H1 (cell line): ENCODE data around the gene CNOT3.

ENCODE experiments used
- BRCA1 ChIP-seq: IDR thresholded peaks from 2 replicates; pipeline ENCODE4 v1.6.1; 2012; ENCODE audit warnings: low read depth, low read length, improper control_type of control experiment
- CHD7 ChIP-seq: fragments of 300-600 bp; sonication (generic); IDR thresholded peaks from 2 replicates; pipeline ENCODE4 v1.7.1; 2012; ENCODE audit warnings: low read length, moderate library complexity, mild to moderate bottlenecking, inconsistent platforms; ENCODE audit not compliant: insufficient replicate concordance
- CTCF ChIP-seq, 3 experiments: IDR thresholded peaks; 1 replicate in 2 of 3; 2 replicates in 1 of 3; pipeline versions ENCODE4 v1.5.1 to v1.6.1; 2011; ENCODE audit warnings: low read length in 3 of 3, mild to moderate bottlenecking in 3 of 3, inconsistent platforms in 2 of 3, low read depth in 1 of 3, moderate library complexity in 1 of 3; ENCODE audit not compliant: insufficient read depth in 1 of 3; ENCODE audit errors: control extremely low read depth in 1 of 3
- EZH2 ChIP-seq: fragments of 200-600 bp; sonication (generic); IDR thresholded peaks from 2 replicates; pipeline ENCODE4 v1.7.1; 2012; ENCODE audit warnings: low read depth, mild to moderate bottlenecking, moderate library complexity, low read length, inconsistent platforms; ENCODE audit not compliant: severe bottlenecking
- JUN ChIP-seq: IDR thresholded peaks from 2 replicates; pipeline ENCODE4 v1.6.1; 2011; ENCODE audit warnings: low read depth, mild to moderate bottlenecking, improper control_type of control experiment, low read length
- POLR2AphosphoS5 ChIP-seq: IDR thresholded peaks from 2 replicates; pipeline ENCODE4 v1.6.1; 2011; ENCODE audit warnings: low read depth, low read length
- RBBP5 ChIP-seq: IDR thresholded peaks from 2 replicates; pipeline ENCODE4 v1.7.1; 2012; ENCODE audit warnings: low read depth, mild to moderate bottlenecking, inconsistent platforms, low read length, moderate library complexity, borderline replicate concordance
- TAF7 ChIP-seq: optimal IDR thresholded peaks from 2 replicates; pipeline ENCODE3; 2011; ENCODE audit warnings: low read depth, mild to moderate bottlenecking, inconsistent platforms, low read length, moderate library complexity, borderline replicate concordance
- YY1 ChIP-seq: IDR thresholded peaks from 2 replicates; pipeline ENCODE4 v1.6.1; 2011; ENCODE audit warnings: low read depth, mild to moderate bottlenecking, low read length

- no peak for TF ChIP-seq CTCF (IDR thresholded peaks at IDR 0.05; ENCODE audit: control extremely low read depth in 1 of 3, insufficient read depth in 1 of 3, low read depth in 1 of 3, low read length in 3 of 3)
- no peak for TF ChIP-seq POLR2AphosphoS5
- TF ChIP-seq EZH2 = no peak
- no peak for TF ChIP-seq RBBP5
- TF ChIP-seq JUN = no peak
- no peak for TF ChIP-seq BRCA1
- TF ChIP-seq TAF7 = no peak
- TF ChIP-seq CHD7 = no peak
- TF ChIP-seq YY1 = no peak
Observed at GRCh38 chr19:54128441-54128725, 9.2 kb upstream of the CNOT3 start.
